ENCODE results near the gene LRMDA.

Gene LRMDA

DNA sequence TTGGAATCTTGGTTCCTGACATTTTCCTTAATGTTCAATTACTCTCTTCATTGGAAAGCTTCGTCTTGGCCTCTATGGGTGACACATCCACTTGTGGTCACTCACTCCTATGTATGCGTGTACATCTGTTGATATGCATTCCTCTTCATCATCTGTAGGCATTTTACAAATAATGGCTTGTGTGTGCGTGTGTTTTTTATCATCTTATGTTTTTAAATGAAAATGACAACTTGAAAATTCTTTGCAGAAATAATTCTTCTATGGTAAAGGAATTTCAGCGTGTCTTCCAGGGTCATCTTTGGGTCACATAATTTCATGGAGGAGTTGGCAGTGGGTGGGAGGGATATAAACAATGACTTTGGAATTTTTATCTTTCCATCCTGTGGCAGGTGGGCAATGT is 925.1 kb downstream of the LRMDA start:
- Mint-ChIP-seq H3K4me3 (no peak overlapping the region), H3K9me3 (peaks cover 4% of the 10 kb centered on the region), H3K4me1 (peaks cover 39% of the 10 kb centered on the region), H3K27ac (peak overlapping the region in 2 of 3 experiments; percentile 4 to 67), H3K36me3 (ENCODE audit: low read depth) (no peaks in the 10 kb centered on the region), H3K27me3 (ENCODE audit: low read depth) (no peaks in the 10 kb centered on the region)
- TF ChIP-seq, protein P1, sequence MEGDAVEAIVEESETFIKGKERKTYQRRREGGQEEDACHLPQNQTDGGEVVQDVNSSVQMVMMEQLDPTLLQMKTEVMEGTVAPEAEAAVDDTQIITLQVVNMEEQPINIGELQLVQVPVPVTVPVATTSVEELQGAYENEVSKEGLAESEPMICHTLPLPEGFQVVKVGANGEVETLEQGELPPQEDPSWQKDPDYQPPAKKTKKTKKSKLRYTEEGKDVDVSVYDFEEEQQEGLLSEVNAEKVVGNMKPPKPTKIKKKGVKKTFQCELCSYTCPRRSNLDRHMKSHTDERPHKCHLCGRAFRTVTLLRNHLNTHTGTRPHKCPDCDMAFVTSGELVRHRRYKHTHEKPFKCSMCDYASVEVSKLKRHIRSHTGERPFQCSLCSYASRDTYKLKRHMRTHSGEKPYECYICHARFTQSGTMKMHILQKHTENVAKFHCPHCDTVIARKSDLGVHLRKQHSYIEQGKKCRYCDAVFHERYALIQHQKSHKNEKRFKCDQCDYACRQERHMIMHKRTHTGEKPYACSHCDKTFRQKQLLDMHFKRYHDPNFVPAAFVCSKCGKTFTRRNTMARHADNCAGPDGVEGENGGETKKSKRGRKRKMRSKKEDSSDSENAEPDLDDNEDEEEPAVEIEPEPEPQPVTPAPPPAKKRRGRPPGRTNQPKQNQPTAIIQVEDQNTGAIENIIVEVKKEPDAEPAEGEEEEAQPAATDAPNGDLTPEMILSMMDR (IDR thresholded peaks at IDR 0.05; ENCODE audit: unreplicated experiment in 3 of 3) = no peak

DNA sequence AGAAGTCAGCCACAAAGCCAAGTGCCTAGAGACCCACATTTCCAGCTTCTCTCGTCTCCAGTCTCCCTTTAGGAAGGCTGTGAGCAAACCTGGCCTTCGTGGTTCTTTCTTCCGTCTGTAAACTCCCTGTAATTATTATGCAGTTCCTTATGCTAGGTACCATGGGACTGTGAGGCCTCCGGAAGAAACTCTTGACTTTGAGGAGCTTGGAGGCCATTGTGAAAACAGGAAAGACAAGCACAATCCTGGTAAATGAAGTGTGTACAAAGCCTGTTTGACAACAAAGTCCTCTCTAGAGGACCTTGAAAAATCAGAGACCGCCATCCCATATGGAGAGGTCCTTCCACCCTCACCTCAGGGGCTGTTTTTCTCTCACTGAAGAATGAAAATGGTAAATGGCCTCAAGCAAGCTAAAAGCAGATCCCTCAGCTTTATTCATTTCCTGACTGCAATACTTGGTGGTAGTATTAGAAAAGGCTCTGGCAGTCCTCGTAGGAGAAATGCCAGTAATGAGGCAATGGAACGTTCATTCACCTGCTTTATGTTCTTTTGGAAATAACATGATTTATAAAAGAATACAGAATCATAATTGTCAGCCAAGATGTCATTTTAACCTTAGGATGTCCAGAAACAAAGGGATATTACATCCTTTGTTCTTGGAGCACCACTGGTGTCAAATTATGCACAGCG is 926.4 kb downstream of the LRMDA start:
- Mint-ChIP-seq H3K9me3 (peaks cover 4% of the 10 kb centered on the region), H3K4me1 (peaks cover 37% of the 10 kb centered on the region), H3K27me3 (ENCODE audit: low read depth) (no peaks in the 10 kb centered on the region), H3K4me3 (no peak overlapping the region), H3K27ac (peak overlapping the region in 1 of 3 experiments; percentile 67), H3K36me3 (ENCODE audit: low read depth) (no peaks in the 10 kb centered on the region)
- TF ChIP-seq, protein P1 (IDR thresholded peaks at IDR 0.05; ENCODE audit: unreplicated experiment in 3 of 3) = no peak

DNA sequence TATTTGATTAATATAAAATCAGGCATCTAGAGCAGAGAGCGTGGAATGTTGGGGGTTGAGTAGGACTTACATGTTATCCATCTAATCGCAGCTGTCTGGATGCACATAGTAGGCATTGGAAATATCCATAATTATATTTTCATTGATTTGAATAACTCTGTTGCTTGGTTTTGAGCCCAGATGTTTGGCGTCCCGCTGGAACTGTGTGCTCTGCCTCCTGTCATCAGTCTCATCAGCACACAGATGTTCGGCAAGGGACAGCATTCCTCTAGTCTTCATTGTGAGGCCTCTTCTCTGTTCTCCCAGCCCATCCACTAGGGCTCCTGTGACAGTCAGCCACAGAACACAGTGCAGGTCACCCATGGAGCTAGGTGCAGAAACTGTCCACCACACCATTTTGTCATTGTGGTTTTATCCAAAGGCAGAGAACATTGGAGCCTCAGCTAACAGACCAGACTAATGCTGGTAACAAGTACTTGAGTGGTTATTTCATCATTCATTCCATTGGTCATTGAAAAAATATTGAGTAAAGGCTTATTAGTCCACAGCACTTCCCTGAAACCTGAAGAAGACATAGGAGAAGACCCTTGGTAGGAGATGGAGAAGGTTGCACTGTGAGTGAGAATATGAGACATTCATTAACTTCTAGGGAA is 927.4 kb downstream of the LRMDA start:
- no peaks in the 10 kb centered on the region for H3K36me3 Mint-ChIP-seq (ENCODE audit: low read depth)
- no peak overlapping the region for H3K27ac Mint-ChIP-seq
- H3K4me3 Mint-ChIP-seq = no peak overlapping the region
- H3K4me1 Mint-ChIP-seq = peaks cover 27% of the 10 kb centered on the region
- H3K9me3 Mint-ChIP-seq = peaks cover 4% of the 10 kb centered on the region
- TF ChIP-seq, protein P1 (IDR thresholded peaks at IDR 0.05; ENCODE audit: unreplicated experiment in 3 of 3) = no peak
- no peaks in the 10 kb centered on the region for H3K27me3 Mint-ChIP-seq (ENCODE audit: low read depth)

DNA sequence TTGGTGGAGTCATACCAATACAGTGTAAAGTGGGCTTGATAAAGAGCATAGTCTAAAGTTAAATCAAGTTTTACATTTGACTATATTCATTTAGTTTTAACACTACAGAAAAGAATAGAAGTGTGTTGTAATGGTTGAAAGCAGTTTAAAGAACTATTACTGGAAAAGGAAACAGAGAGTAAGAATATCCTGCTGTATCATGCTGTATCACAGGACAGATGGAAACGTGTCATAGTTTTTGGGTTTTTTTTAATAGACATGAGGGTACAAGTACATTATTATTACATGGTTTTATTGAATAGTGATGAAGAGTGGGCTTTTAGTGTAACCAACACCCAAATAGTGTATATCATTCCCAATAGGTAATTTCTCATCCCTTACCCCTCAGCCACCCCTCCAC is 944.3 kb downstream of the LRMDA start:
- Mint-ChIP-seq H3K4me3 (no peak overlapping the region), H3K36me3 (ENCODE audit: low read depth) (peaks cover 4% of the 10 kb centered on the region), H3K9me3 (peaks cover 13% of the 10 kb centered on the region), H3K27ac (no peak overlapping the region), H3K4me1 (no peaks in the 10 kb centered on the region), H3K27me3 (ENCODE audit: low read depth) (no peaks in the 10 kb centered on the region)
- TF ChIP-seq, protein P1 (IDR thresholded peaks at IDR 0.05; ENCODE audit: unreplicated experiment in 3 of 3) = no peak

DNA sequence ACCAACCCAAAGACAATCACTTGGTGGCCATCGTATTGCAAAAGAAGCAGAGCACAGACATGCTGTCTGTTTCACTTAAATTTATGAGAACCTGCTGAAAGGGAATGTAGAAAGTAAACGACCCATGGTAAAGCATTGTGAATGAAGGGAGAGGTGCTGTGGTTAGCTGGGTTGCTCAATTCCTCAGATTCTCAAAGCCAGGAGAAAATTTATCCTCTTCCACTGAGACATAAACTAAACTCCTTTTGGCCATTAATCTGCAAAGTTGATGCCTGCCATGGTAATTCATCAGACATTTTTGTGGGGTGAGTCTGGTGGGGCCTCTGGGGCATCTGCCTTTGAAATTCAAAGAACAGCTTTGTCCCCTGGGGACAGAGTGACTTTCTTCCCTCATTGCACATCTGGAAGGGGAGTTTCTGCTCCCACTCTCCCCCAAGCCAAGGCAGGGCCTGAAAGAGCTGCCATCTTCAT is 951.0 kb downstream of the LRMDA start:
- Mint-ChIP-seq H3K4me1 (no peaks in the 10 kb centered on the region), H3K27me3 (ENCODE audit: low read depth) (no peaks in the 10 kb centered on the region), H3K36me3 (ENCODE audit: low read depth) (peaks cover 8% of the 10 kb centered on the region), H3K4me3 (no peak overlapping the region), H3K27ac (peak overlapping the region in 1 of 3 experiments; percentile 68), H3K9me3 (peaks cover 1% of the 10 kb centered on the region)
- TF ChIP-seq, protein P1 (IDR thresholded peaks at IDR 0.05; ENCODE audit: unreplicated experiment in 3 of 3) = no peak
